ENCODE data around the gene DSC1. TPM values are rescaled to one million over a fixed set of nuclear protein-coding genes. Genes with fewer than 3 reads are reported as not detected.
A peak's percentile ranks its signal among the peaks of the same experiment; 100 is the strongest.

Gene DSC1
- total and polyA plus RNA-seq, 2 of the 13 experiments (the other 11 are each of a cell fraction or from before 2014, with no cell fraction given), result not detected

GRCh38 chr18:31203096-31203793, 40.6 kb upstream of the DSC1 start (continued):
- peak; percentile 22; the same call in 1 of the 2 replicates for TF ChIP-seq ARID4A (CRISPR knock-in tag; IDR thresholded peaks at IDR 0.05; ENCODE audit: borderline replicate concordance)
- TF ChIP-seq POGZ (CRISPR knock-in tag; IDR thresholded peaks at IDR 0.05), result peak; percentile 33; the same call in 1 of the 2 replicates
- 0 out of 2 replicates have a peak, but pooled peaks have one; percentile 42 for TF ChIP-seq AHDC1 (CRISPR knock-in tag; IDR thresholded peaks at IDR 0.05; ENCODE audit: borderline replicate concordance)
- peak; percentile 32; the same call in 1 of the 2 replicates for TF ChIP-seq TFAP4 (IDR thresholded peaks at IDR 0.05; ENCODE audit: borderline replicate concordance, low read depth)
- peak; percentile 23 for TF ChIP-seq PAXIP1 (CRISPR knock-in tag; conservative IDR thresholded peaks at IDR 0.05)
- peak; percentile 53; the same call in 1 of the 2 replicates for TF ChIP-seq HDAC1 (CRISPR knock-in tag; IDR thresholded peaks at IDR 0.05)
- peak; percentile 22; the same call in 1 of the 2 replicates for TF ChIP-seq SAP130 (CRISPR knock-in tag; IDR thresholded peaks at IDR 0.05; ENCODE audit: low read depth)
- TF ChIP-seq SOX13 (IDR thresholded peaks at IDR 0.05), result no peak
- peak in 1 of 2 experiments; percentile 49; a peak in 2 of 4 replicates for TF ChIP-seq SOX13 (CRISPR knock-in tag; conservative IDR thresholded peaks at IDR 0.05 in 1 of 2, IDR thresholded peaks at IDR 0.05 in 1 of 2)
- TF ChIP-seq ZBTB7A (CRISPR knock-in tag; IDR thresholded peaks at IDR 0.05), result peak; percentile 69; the same call in 1 of the 2 replicates
- peak; percentile 35; the same call in 1 of the 2 replicates for TF ChIP-seq SALL1 (CRISPR knock-in tag; IDR thresholded peaks at IDR 0.05)
- TF ChIP-seq HNF4A (CRISPR knock-in tag; IDR thresholded peaks at IDR 0.05), result peak; percentile 38; the same call in 1 of the 2 replicates

Measured in HepG2 (cell line).